ENCODE results near the gene SPRY1.

The SPRY1 gene, protein sequence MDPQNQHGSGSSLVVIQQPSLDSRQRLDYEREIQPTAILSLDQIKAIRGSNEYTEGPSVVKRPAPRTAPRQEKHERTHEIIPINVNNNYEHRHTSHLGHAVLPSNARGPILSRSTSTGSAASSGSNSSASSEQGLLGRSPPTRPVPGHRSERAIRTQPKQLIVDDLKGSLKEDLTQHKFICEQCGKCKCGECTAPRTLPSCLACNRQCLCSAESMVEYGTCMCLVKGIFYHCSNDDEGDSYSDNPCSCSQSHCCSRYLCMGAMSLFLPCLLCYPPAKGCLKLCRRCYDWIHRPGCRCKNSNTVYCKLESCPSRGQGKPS

DNA sequence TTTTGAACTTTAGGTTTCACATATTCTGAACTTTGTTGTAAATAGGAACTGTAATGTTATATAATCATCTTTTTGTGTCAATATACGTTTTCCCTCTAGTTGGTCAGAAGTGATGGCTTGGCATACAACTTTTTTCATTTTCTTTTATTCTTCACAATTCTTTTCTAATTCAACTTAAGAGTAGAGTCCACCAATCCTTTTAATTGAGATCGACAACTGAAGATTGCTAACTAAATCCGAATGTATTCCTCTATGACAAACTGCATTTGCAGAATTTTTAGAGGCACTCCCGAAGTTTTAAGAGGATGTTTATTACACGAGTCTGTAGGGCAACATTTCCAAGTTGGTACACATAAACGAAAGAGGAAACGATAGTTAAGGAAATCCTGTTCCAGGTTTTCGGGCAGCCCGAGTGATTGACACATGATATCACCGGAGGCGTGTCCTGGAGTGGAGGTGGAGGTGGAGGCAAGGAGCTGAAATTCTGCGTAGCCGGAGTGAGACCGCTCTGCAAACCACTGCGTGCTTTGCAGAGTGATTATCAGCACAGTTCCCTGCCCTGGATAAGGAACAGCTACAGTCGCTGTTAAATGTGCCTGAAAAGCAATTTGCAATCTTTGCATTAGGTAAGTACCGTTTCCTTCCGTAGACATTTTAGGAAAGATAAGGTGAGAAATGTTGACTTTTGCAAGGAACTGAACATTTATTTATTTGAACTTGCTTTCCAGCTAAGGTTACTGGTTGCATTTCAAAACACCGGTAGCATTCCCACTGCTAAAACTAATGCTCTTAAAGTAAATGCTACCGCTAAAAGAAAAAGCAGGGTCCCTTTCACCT lies at the start of gene SPRY1:
Gene SPRY1 (plus strand): TSS at position 489 of the 837 bp plus-strand sequence. CDS start 4,797 bp downstream, outside the sequence.
- DNase-seq (ENCODE audit: low read depth), result peak; percentile 97
- H3K4me3 ChIP-seq (ENCODE audit: low read depth, low read length), result peak within 1 kb of the TSS; percentile 89

DNA sequence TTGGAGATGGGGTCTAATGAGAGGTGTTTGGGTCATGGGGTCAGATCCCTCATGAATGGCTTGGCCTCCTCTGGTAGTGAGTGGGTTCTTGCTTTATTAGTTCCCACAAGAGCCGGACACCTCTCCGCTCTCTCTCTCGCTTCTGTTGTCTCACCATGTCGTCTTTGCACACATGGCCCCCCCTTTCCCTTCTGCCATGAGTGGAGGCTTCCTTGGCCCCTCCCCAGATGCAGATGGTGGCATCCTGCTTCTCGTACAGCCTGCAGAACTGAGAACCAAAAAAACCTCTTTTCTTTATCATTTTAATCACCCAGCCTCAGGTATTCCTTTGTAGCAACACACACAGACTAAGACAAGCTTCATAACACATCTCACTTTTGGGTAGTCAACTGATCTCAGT lies 49.6 kb upstream of the SPRY1 start:
- TF ChIP-seq, protein P1, sequence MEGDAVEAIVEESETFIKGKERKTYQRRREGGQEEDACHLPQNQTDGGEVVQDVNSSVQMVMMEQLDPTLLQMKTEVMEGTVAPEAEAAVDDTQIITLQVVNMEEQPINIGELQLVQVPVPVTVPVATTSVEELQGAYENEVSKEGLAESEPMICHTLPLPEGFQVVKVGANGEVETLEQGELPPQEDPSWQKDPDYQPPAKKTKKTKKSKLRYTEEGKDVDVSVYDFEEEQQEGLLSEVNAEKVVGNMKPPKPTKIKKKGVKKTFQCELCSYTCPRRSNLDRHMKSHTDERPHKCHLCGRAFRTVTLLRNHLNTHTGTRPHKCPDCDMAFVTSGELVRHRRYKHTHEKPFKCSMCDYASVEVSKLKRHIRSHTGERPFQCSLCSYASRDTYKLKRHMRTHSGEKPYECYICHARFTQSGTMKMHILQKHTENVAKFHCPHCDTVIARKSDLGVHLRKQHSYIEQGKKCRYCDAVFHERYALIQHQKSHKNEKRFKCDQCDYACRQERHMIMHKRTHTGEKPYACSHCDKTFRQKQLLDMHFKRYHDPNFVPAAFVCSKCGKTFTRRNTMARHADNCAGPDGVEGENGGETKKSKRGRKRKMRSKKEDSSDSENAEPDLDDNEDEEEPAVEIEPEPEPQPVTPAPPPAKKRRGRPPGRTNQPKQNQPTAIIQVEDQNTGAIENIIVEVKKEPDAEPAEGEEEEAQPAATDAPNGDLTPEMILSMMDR (IDR thresholded peaks at IDR 0.05; ENCODE audit: low read depth, low read length), result no peak
- TF ChIP-seq POLR2A (IDR thresholded peaks at IDR 0.05; ENCODE audit: extremely low read depth, insufficient read length) (no peak), MYC (IDR thresholded peaks at IDR 0.05; ENCODE audit: low read depth, low read length) (no peak)
- TF ChIP-seq, protein P2, sequence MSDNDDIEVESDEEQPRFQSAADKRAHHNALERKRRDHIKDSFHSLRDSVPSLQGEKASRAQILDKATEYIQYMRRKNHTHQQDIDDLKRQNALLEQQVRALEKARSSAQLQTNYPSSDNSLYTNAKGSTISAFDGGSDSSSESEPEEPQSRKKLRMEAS (IDR thresholded peaks at IDR 0.05; ENCODE audit: low read depth, low read length), result no peak
- DNase-seq (ENCODE audit: low read depth), result no peak
- H3K4me3 ChIP-seq (ENCODE audit: low read depth, low read length), result no peak overlapping the region

More for the DNA sequence above, at the start of gene SPRY1:
- TF ChIP-seq, protein P2 (IDR thresholded peaks at IDR 0.05; ENCODE audit: low read depth, low read length), result peak; percentile 67
- TF ChIP-seq MYC (IDR thresholded peaks at IDR 0.05; ENCODE audit: low read depth, low read length), result peak; percentile 26; the same call in 1 of the 2 replicates
- TF ChIP-seq, protein P1 (IDR thresholded peaks at IDR 0.05; ENCODE audit: low read depth, low read length), result no peak
- TF ChIP-seq POLR2A (IDR thresholded peaks at IDR 0.05; ENCODE audit: extremely low read depth, insufficient read length), result peak; percentile 93

DNA sequence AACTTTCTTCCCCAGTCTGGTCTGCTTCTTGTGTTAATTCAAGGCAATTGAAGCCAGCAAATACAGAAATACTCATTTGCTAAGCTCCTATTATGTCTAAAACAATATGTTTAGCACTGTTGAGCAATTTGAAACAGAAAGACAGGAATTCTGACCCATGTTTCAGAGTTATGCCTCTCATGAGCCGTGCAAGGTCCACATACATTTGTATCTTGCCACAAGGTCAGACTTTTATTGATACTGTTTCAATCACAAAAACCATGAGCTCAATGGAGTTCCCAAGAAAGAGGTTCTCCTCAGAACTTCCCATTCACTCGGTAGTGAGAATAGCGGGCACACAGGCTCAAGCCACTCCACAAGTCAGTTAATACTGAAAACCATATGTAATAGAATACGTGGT lies 47.6 kb upstream of the SPRY1 start:
- DNase-seq (ENCODE audit: low read depth), result no peak
- TF ChIP-seq, protein P2 (IDR thresholded peaks at IDR 0.05; ENCODE audit: low read depth, low read length), result no peak
- TF ChIP-seq MYC (IDR thresholded peaks at IDR 0.05; ENCODE audit: low read depth, low read length), result no peak
- TF ChIP-seq POLR2A (IDR thresholded peaks at IDR 0.05; ENCODE audit: extremely low read depth, insufficient read length), result no peak
- TF ChIP-seq, protein P1 (IDR thresholded peaks at IDR 0.05; ENCODE audit: low read depth, low read length), result no peak
- no peak overlapping the region for H3K4me3 ChIP-seq (ENCODE audit: low read depth, low read length)

DNA sequence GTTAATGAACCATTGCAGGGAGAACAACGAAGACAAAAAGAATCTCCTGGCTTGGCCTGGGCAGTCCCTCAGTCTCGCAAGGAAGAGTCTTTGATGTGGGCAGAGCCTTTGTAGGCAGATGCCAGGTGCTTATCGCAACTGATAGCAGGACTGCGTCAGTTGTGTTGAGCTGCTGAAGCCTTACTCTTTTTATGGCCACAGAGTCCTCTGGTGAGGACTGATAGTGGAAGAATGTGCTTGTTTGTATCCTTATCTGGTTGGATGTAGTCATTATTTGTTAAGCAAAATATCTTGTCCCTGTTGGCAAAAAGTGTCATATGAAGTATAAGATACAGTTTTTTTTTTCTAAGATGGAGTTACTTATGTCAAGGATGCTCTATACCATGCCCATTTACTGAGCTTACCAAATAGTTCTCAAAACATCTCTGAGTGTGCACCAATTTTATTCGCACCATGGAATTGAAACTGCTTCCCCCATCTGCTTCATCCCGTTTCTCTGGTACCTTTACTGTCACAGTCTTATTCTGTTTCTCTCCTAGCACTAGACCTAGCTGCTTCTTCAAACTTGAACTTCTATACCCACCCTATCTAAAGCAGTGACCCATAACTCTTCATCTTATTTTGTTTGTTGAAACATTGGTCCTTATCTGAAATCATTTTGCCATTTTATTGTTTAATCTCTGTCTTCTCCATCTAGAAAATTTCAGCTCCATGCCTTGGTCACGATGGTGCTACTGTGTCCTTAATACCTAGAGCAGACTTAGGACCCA lies 47.0 kb upstream of the SPRY1 start:
- no peak for DNase-seq (ENCODE audit: low read depth)
- no peak overlapping the region for H3K4me3 ChIP-seq (ENCODE audit: low read depth, low read length)
- TF ChIP-seq, protein P1 (IDR thresholded peaks at IDR 0.05; ENCODE audit: low read depth, low read length), result no peak
- TF ChIP-seq, protein P2 (IDR thresholded peaks at IDR 0.05; ENCODE audit: low read depth, low read length), result no peak

DNA sequence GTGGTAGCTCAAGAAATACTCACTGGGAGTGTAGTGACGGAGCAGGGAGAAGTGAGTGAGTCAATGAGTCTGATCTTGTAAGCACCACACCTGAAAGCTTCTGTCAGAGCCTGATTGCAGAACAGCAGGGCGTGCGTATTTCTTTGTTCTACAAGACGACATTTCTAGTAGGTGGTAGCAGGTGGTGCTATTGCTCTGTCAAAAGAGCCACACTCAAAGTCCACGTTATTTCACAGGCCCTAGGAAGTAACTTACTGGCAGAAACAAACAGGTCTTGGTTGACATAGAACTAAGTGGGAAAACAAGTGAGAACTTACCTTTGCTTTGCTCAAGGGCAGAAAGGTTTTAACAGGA lies 46.4 kb upstream of the SPRY1 start:
- TF ChIP-seq POLR2A (IDR thresholded peaks at IDR 0.05; ENCODE audit: extremely low read depth, insufficient read length) (no peak), MYC (IDR thresholded peaks at IDR 0.05; ENCODE audit: low read depth, low read length) (no peak)
- TF ChIP-seq, protein P1 (IDR thresholded peaks at IDR 0.05; ENCODE audit: low read depth, low read length), result no peak
- TF ChIP-seq, protein P2 (IDR thresholded peaks at IDR 0.05; ENCODE audit: low read depth, low read length), result no peak
- no peak overlapping the region for H3K4me3 ChIP-seq (ENCODE audit: low read depth, low read length)
- DNase-seq (ENCODE audit: low read depth), result peak; percentile 56
